ENCODE results near the gene MBP.

DNA sequence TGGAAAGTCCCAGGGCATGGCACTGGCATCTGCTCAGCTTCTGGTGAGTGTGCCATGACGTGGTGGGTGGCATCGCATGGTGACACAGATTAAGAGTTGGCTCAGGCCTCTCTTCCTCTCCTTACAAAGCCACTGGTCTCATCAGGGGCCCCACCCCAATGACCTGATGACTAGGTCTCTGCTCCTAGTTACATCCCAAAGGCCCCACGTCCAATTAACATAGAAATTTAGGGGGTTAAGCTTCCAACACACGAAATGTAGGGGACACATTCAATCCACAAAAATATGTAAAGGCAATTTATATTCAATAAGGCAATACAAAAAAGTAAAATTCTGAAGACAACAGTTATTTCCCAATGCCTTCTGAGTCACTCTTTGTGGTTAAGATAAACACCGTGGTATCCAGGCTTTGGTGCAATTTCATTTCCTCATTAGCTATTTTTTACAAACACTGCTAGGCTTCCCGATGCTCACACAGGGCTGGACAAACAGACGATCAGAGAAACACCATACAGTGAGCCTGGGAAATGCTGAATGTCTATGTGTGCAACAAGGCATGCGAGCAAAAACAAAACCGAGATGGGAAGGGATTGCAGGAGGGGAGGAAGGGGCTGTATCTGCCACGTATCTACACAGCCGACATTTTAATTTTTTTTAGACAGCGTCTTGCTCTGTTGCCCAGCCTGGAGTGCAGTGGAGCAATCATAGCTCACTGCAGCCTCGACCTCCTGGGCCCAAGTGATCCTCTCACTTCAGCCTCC, 67.2 kb downstream of the MBP start:
- TF ChIP-seq POLR2AphosphoS5 (IDR thresholded peaks at IDR 0.05; ENCODE audit: low read depth, low read length) (no peak), TAF1 (IDR thresholded peaks at IDR 0.05; ENCODE audit: borderline replicate concordance, low read depth, low read length) (no peak)

Data from GM12892 (cell line).